HepG2 (cell line): ENCODE measurements around the gene NFATC3. TPM values are rescaled to one million over a fixed set of nuclear protein-coding genes. Genes with fewer than 3 reads are reported as not detected.

Source experiments
- ARNTL ChIP-seq: sonication (generic); formaldehyde crosslinking; IDR thresholded peaks from 2 replicates; pipeline ENCODE4 v1.4.0; 2020; ENCODE audit warnings: mild to moderate bottlenecking, missing genetic modification reagents
- FOXJ3 ChIP-seq: sonication (generic); formaldehyde crosslinking; IDR thresholded peaks from 2 replicates; pipeline ENCODE4 v1.4.0; 2020; ENCODE audit warnings: missing genetic modification reagents, mild to moderate bottlenecking, borderline replicate concordance
- GPN1 ChIP-seq: sonication (generic); formaldehyde crosslinking; IDR thresholded peaks from 2 replicates; pipeline ENCODE4 v1.5.1; 2020; ENCODE audit warnings: missing genetic modification reagents, borderline replicate concordance
- GTF3A ChIP-seq: sonication (generic); formaldehyde crosslinking; conservative IDR thresholded peaks from 2 replicates; pipeline ENCODE4 v1.4.0; 2020; ENCODE audit warnings: mild to moderate bottlenecking, missing genetic modification reagents
- KMT2B ChIP-seq: IDR thresholded peaks from 2 replicates; pipeline ENCODE4 v1.6.1; 2016; ENCODE audit warnings: missing genetic modification reagents, missing compliant biosample characterization
- MBD4 ChIP-seq: IDR thresholded peaks from 2 replicates; pipeline ENCODE4 v1.6.1; 2012; ENCODE audit warnings: low read length, inconsistent platforms, borderline replicate concordance
- NFATC3 ChIP-seq: sonication (generic); formaldehyde crosslinking; IDR thresholded peaks from 2 replicates; pipeline ENCODE4 v1.5.1; 2020; ENCODE audit warnings: mild to moderate bottlenecking, missing genetic modification reagents
- NFIB ChIP-seq: sonication (generic); formaldehyde crosslinking; IDR thresholded peaks from 2 replicates; pipeline ENCODE4 v1.9.0; 2021; ENCODE audit warnings: missing genetic modification reagents, mild to moderate bottlenecking, borderline replicate concordance
- NFKBIZ ChIP-seq: IDR thresholded peaks from 2 replicates; pipeline ENCODE4 v1.6.1; 2018; ENCODE audit warnings: missing genetic modification reagents, missing compliant biosample characterization
- NR3C1 ChIP-seq: sonication (generic); formaldehyde crosslinking; IDR thresholded peaks from 2 replicates; pipeline ENCODE4 v1.4.0; 2020; ENCODE audit warnings: missing genetic modification reagents
- PAX8 ChIP-seq: sonication (generic); formaldehyde crosslinking; IDR thresholded peaks from 2 replicates; pipeline ENCODE4 v1.8.0; 2022; ENCODE audit warnings: mild to moderate bottlenecking, missing genetic modification reagents, borderline replicate concordance
- PPARG ChIP-seq: conservative IDR thresholded peaks from 2 replicates; pipeline ENCODE4 v1.6.1; 2016; ENCODE audit warnings: missing biosample characterization, missing genetic modification reagents
- RBFOX2 ChIP-seq: fragments of 200-400 bp; formaldehyde crosslinking; IDR thresholded peaks from 2 replicates; pipeline ENCODE4 v1.6.1; 2017; ENCODE audit warnings: low read depth, mild to moderate bottlenecking, low read length
- RFXANK ChIP-seq: IDR thresholded peaks from 2 replicates; pipeline ENCODE4 v1.6.1; 2016
- SMARCC2 ChIP-seq: fragments of 450-650 bp; IDR thresholded peaks from 2 replicates; pipeline ENCODE4 v1.6.1; 2017; ENCODE audit warnings: antibody characterized with exemption, mild to moderate bottlenecking
- ZFP36L1 ChIP-seq: sonication (generic); formaldehyde crosslinking; IDR thresholded peaks from 2 replicates; pipeline ENCODE4 v1.8.0; 2022; ENCODE audit warnings: mild to moderate bottlenecking, missing genetic modification reagents, moderate library complexity
- ZNF143 ChIP-seq: sonication (generic); formaldehyde crosslinking; IDR thresholded peaks from 2 replicates; pipeline ENCODE4 v1.4.0; 2020; ENCODE audit warnings: missing genetic modification reagents
- ZNF160 ChIP-seq: sonication (generic); formaldehyde crosslinking; IDR thresholded peaks from 2 replicates; pipeline ENCODE4 v1.8.0; 2022; ENCODE audit warnings: mild to moderate bottlenecking, inconsistent platforms, missing genetic modification reagents
- ZNF207 ChIP-seq: fragments of 450-650 bp; IDR thresholded peaks from 2 replicates; pipeline ENCODE4 v1.6.1; 2016; ENCODE audit warnings: antibody characterized with exemption, borderline replicate concordance
- ZNF292 ChIP-seq: sonication (generic); formaldehyde crosslinking; IDR thresholded peaks from 2 replicates; pipeline ENCODE4 v1.8.1; 2022; ENCODE audit warnings: mild to moderate bottlenecking, low read depth, missing genetic modification reagents, borderline replicate concordance
- ZNF354B ChIP-seq: sonication (generic); formaldehyde crosslinking; IDR thresholded peaks from 2 replicates; pipeline ENCODE4 v1.8.0; 2022; ENCODE audit warnings: mild to moderate bottlenecking, missing genetic modification reagents
- ZNF367 ChIP-seq: sonication (generic); formaldehyde crosslinking; IDR thresholded peaks from 2 replicates; pipeline ENCODE4 v1.4.0; 2020; ENCODE audit warnings: missing genetic modification reagents, borderline replicate concordance
- ZNF549 ChIP-seq: sonication (generic); formaldehyde crosslinking; IDR thresholded peaks from 2 replicates; pipeline ENCODE4 v1.5.0; 2020; ENCODE audit warnings: missing genetic modification reagents
- ZNF839 ChIP-seq: sonication (generic); formaldehyde crosslinking; IDR thresholded peaks from 2 replicates; pipeline ENCODE4 v1.4.0; 2020; ENCODE audit warnings: missing genetic modification reagents, mild to moderate bottlenecking, borderline replicate concordance
- ZNF850 ChIP-seq: sonication (generic); formaldehyde crosslinking; conservative IDR thresholded peaks from 2 replicates; pipeline ENCODE4 v1.9.0; 2021; ENCODE audit warnings: mild to moderate bottlenecking, missing genetic modification reagents
- ZSCAN30 ChIP-seq: sonication (generic); formaldehyde crosslinking; IDR thresholded peaks from 2 replicates; pipeline ENCODE4 v1.5.0; 2020; ENCODE audit warnings: mild to moderate bottlenecking, missing genetic modification reagents
- polyA plus RNA-seq, 8 experiments: library from polyadenylated mRNA; depleted of rRNA in 3 of 8; stranded (reverse) in 7 of 8; unstranded in 1 of 8; fragments of >200 nt; fragmentation: Illumina TruSeq in 4 of 8; extraction: Trizol in 4 of 8; gene quantifications; 2 replicates each; pipeline versions ENCODE4 v1.2.1 to v1.2.3, GENCODE V29; 2011 to 2016; ENCODE audit warnings: low read depth in 4 of 8, missing spikeins in 1 of 8, mixed read lengths in 1 of 8; ENCODE audit not compliant: insufficient read depth in 1 of 8
- total RNA-seq, 5 experiments: library from RNA; depleted of rRNA; stranded (reverse); fragments of >200 nt; fragmentation: Illumina TruSeq; extraction: Trizol; gene quantifications; 2 replicates each; pipeline ENCODE4 v1.2.3, GENCODE V29; 2016; ENCODE audit warnings: low read depth in 1 of 5
- TF ChIP-seq, protein P1 (sequence below): sonication (generic); formaldehyde crosslinking; IDR thresholded peaks from 2 replicates; pipeline ENCODE4 v1.8.0; 2022; ENCODE audit warnings: mild to moderate bottlenecking, missing genetic modification reagents, moderate library complexity
- TF ChIP-seq, protein P2 (sequence below): sonication (generic); formaldehyde crosslinking; IDR thresholded peaks from 2 replicates; pipeline ENCODE4 v1.4.0; 2020; ENCODE audit warnings: low read depth, missing genetic modification reagents

Gene NFATC3
- total and polyA plus RNA-seq, 2 of the 13 experiments (the other 11 are each of a cell fraction or from before 2014, with no cell fraction given) = 52.6 to 62.7 TPM

DNA sequence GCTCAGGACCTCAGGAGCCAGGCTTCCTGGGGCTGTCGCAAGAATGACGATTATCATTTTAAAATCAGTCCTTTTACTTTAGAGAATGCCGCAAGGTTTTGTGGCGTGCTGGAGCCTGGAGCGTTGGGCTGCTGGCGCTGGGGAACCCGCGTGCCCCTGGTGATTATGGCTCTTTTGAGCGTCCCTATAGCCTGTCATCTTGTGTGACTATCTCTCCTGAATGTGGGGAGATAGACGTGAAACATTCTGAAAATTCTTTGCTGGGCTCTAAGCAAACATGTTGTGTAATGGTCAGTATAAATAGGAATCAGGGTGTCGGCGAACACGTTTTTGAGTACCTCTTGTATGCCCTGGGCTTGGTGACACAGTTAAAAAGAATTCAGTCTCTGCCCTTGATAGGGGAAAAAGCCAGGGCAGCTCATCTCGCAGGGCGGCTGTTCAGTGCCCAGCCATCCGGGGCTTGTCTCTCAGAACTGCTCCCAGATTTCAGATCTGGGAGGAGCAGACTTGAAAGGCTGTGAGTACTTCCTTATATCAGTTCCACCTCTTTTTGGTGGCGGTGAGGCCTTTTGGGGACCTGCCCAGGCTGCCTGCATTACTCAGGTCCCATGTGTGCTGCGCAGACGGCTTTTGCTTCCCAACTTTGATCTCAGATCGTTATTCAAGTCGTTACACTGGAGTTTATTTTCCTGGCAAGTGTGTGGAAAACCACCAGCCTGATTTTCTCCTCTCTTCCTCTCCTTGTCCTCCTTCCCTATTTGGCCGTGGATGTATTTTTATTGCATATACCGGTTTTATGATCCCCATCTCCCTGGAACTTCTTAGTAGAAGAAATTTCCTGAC, 180.1 kb downstream of the NFATC3 start (continued):
- peak; percentile 52; the same call in 1 of the 2 replicates for TF ChIP-seq FOXJ3
- TF ChIP-seq, protein P1, sequence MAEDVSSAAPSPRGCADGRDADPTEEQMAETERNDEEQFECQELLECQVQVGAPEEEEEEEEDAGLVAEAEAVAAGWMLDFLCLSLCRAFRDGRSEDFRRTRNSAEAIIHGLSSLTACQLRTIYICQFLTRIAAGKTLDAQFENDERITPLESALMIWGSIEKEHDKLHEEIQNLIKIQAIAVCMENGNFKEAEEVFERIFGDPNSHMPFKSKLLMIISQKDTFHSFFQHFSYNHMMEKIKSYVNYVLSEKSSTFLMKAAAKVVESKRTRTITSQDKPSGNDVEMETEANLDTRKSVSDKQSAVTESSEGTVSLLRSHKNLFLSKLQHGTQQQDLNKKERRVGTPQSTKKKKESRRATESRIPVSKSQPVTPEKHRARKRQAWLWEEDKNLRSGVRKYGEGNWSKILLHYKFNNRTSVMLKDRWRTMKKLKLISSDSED (CRISPR knock-in tag) = no peak
- peak; percentile 81 for TF ChIP-seq PPARG
- TF ChIP-seq GTF3A = 0 out of 2 replicates have a peak, but pooled peaks have one; percentile 4
- TF ChIP-seq ZSCAN30 = no peak
- no peak for TF ChIP-seq NFATC3 (CRISPR knock-in tag)
- TF ChIP-seq SMARCC2 = no peak
- TF ChIP-seq ZNF160 (CRISPR knock-in tag) = no peak; the same call in 1 of the 2 replicates
- peak; percentile 92 for TF ChIP-seq ARNTL (CRISPR knock-in tag)
- TF ChIP-seq GPN1 (CRISPR knock-in tag) = no peak
- peak; percentile 40; the same call in 1 of the 2 replicates for TF ChIP-seq ZNF143
- no peak for TF ChIP-seq MBD4
- no peak for TF ChIP-seq NFIB (CRISPR knock-in tag)
- no peak for TF ChIP-seq RFXANK
- TF ChIP-seq ZNF839 = no peak
- peak; percentile 87 for TF ChIP-seq KMT2B (CRISPR knock-in tag)
- no peak for TF ChIP-seq ZNF367 (CRISPR knock-in tag)
- TF ChIP-seq ZNF292 = peak; percentile 11; the same call in 1 of the 2 replicates
- TF ChIP-seq ZFP36L1 (CRISPR knock-in tag) = no peak; the same call in 1 of the 2 replicates
- TF ChIP-seq PAX8 = no peak
- TF ChIP-seq ZNF850 = 0 out of 2 replicates have a peak, but pooled peaks have one; percentile 52
- TF ChIP-seq NR3C1 = no peak
- TF ChIP-seq ZNF207 = no peak
- TF ChIP-seq ZNF549 (CRISPR knock-in tag) = 0 out of 2 replicates have a peak, but pooled peaks have one; percentile 10
- TF ChIP-seq RBFOX2 = no peak
- TF ChIP-seq, protein P2, sequence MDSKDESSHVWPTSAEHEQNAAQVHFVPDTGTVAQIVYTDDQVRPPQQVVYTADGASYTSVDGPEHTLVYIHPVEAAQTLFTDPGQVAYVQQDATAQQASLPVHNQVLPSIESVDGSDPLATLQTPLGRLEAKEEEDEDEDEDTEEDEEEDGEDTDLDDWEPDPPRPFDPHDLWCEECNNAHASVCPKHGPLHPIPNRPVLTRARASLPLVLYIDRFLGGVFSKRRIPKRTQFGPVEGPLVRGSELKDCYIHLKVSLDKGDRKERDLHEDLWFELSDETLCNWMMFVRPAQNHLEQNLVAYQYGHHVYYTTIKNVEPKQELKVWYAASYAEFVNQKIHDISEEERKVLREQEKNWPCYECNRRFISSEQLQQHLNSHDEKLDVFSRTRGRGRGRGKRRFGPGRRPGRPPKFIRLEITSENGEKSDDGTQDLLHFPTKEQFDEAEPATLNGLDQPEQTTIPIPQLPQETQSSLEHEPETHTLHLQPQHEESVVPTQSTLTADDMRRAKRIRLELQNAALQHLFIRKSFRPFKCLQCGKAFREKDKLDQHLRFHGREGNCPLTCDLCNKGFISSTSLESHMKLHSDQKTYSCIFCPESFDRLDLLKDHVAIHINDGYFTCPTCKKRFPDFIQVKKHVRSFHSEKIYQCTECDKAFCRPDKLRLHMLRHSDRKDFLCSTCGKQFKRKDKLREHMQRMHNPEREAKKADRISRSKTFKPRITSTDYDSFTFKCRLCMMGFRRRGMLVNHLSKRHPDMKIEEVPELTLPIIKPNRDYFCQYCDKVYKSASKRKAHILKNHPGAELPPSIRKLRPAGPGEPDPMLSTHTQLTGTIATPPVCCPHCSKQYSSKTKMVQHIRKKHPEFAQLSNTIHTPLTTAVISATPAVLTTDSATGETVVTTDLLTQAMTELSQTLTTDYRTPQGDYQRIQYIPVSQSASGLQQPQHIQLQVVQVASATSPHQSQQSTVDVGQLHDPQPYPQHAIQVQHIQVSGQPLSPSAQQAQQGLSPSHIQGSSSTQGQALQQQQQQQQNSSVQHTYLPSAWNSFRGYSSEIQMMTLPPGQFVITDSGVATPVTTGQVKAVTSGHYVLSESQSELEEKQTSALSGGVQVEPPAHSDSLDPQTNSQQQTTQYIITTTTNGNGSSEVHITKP (CRISPR knock-in tag) = peak; percentile 81; the same call in 1 of the 2 replicates
- TF ChIP-seq NFKBIZ (CRISPR knock-in tag) = peak; percentile 92; the same call in 1 of the 2 replicates
- TF ChIP-seq ZNF354B (CRISPR knock-in tag) = no peak
